K562 (cell line): ENCODE results near the gene DDHD1.

Experiments used
- TGIF2 ChIP-seq: sonication (generic); formaldehyde crosslinking; IDR thresholded peaks from 2 replicates; pipeline ENCODE4 v1.8.1; 2022; ENCODE audit warnings: mild to moderate bottlenecking, missing genetic modification reagents, moderate library complexity
- TF ChIP-seq, protein P1 (sequence below): sonication (generic); formaldehyde crosslinking; IDR thresholded peaks from 2 replicates; pipeline ENCODE4 v1.8.1; 2022; ENCODE audit warnings: missing genetic modification reagents

DNA sequence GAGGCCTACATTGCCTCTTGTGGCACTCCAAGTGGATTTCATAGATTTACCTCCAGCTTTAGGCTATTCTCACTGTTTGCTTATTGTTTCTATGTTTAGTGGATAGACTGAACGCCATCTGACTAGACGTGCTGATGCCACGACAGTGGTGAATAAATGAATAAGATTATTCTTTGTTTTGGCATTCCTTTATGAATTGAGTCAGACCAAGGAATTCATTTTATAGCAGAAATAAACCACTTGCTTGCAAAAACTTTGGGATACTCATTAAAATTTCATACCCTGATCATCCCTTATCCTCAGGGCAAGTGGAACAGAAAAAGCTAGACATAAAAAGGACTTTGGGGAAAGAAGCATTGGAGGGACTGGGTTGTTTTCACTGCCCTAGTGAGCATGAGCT is 130.5 kb downstream of the DDHD1 start:
- TF ChIP-seq, protein P1, sequence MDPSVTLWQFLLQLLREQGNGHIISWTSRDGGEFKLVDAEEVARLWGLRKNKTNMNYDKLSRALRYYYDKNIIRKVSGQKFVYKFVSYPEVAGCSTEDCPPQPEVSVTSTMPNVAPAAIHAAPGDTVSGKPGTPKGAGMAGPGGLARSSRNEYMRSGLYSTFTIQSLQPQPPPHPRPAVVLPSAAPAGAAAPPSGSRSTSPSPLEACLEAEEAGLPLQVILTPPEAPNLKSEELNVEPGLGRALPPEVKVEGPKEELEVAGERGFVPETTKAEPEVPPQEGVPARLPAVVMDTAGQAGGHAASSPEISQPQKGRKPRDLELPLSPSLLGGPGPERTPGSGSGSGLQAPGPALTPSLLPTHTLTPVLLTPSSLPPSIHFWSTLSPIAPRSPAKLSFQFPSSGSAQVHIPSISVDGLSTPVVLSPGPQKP (CRISPR knock-in tag): no peak
- TF ChIP-seq TGIF2 (CRISPR knock-in tag): no peak
